Measurements from ENCODE around the gene NMNAT2.
A peak's percentile ranks its signal among the peaks of the same experiment; 100 is the strongest.

Gene NMNAT2

DNA sequence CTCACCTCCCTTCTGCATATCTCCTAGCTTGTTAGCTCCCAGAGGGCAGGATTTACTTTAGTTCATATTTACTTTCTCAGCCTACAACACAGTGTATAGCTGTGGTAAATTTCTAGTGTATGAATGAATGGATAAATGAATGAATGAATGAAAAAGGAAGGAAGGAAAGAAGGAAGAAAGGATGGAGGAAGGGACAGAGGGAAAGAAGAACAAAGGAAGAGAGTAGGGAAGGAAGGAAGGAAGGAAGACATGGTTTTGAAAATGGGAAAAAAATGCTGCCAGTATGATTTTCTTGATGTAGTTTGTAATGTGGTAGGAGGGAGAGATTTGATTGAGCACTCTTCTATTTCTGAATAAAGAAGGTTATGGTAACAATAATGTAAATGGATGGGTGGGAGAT lies 185.1 kb downstream of the NMNAT2 start:
- no peak for DNase-seq

DNA sequence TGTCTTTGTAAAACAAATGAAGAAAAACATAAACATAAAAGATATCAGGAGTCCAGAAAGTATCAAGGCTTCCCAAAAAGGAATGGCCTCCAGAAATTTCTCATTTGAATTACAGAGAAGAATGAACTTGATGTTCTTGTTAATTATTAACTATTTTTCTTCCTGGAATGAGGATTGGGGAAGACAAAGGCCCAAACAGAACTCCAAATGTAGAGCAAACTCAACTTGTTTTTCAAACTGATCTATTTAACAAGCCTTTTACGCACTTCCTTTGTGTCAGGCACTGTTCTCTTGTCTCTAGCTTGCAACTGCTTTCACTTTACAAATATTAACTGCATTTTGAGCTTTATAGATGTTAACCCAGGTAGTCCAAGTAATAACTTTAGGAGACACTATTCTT lies 186.6 kb downstream of the NMNAT2 start:
- DNase-seq, result no peak

DNA sequence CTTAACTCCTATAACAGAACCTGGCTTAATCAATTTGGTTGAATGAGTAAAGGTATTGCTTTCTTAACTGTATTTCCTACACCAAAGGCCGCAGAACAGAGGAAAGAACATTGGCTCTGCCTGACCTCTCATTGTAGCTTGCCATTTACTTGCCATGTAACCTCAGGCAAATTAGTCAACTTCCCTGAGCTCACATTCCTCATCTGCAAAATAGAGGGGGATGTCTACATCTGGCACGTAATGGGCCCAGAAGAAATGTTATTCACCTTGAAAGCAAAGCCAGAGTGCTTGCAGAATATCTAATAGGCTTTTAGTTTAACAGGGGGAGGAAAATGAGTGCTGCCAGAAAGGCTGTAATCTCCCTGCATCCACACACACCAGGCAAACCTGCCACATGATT lies 187.8 kb downstream of the NMNAT2 start:
- DNase-seq, result no peak

DNA sequence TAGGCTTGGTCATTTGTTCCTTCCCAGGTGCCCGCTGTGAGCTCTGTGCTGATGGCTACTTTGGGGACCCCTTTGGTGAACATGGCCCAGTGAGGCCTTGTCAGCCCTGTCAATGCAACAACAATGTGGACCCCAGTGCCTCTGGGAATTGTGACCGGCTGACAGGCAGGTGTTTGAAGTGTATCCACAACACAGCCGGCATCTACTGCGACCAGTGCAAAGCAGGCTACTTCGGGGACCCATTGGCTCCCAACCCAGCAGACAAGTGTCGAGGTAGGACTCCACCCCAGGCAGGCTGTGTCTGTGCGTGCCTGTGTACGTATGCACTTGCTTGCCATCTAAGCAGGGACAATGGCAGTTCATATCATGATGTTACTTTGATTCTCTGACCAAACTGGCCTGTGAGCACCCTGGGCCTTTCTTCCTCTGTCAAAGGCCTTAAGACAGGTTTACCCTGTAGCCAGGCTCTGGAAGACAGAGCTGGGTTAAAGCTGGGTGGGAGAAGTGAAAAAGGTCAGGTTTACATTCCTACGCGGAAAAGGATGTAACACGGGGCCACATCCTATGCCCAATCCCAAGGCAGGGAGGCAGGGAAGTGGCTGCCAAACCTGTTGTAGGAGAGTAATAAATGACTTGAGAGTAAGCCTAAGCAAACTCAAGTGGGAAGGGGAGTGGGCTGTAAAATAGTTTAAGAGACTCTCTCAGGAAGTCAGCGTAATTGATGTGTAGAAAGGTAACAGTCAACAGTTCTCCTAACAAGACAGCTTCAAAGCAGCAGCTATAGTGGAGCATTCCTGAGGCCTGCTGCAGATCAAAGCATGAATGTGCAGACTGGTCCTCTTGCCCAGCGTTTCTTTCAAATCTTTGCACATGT lies 189.6 kb downstream of the NMNAT2 start:
- DNase-seq, result no peak

GRCh38 chr1:183227422-183228346 lies 190.5 kb downstream of the NMNAT2 start:
- DNase-seq, result no peak

DNA sequence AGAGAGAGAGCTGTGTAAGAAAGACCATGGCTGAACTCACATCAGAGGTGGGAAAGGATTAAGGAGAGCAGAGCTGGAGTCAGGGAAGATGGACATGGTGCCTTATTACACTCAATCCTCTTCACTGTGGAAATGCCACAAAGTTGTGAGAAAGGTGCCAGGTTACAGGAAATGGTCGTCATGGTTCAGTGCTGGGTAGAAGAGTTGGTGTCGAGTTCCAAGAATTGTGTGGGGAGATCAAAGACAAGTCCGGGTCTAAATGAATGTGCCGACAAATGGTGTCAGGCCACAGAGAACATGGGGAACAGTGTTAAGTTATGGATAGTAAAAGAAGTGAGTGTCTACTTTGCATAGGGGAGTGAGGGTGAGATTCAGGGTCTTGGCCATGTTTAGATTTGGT lies 191.2 kb downstream of the NMNAT2 start:
- no peak for DNase-seq

DNA sequence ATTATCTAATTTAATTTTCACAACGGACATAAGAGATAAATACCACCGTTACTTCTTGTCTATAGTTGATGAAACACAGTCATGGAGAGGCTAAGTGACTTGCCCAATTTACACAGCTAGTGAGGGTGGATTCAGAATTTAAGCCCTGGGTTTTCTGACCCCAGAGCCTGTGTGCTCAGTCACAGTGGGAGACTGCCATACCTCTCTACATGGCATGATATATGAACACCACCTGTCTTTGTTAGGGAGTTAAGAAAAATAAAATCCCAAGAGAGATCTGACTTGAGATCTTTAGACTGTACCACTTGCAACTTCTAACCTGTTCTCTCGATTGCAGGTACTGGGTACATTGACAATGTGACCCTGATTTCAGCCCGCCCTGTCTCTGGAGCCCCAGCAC lies 191.8 kb downstream of the NMNAT2 start:
- no peak for DNase-seq

DNA sequence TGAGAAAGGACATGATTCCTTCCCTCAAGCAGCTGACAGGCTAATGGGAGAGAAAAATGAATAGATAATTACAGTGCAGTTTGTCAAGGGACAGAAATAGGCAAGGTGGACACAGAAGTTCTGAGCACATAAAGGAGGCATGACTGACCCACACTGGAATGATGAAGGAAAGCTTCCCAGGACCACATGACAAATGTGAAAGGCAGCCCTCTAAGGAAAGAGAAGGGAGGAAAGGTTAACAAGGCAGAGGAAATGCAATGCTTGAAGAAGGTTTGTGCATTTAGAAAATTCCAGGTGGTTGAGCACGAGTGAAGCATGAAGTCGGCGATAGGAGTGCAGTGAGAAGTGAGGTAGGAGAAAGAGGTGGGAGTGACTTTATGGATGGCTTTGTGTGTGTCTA lies 194.7 kb downstream of the NMNAT2 start:
- no peak for DNase-seq

DNA sequence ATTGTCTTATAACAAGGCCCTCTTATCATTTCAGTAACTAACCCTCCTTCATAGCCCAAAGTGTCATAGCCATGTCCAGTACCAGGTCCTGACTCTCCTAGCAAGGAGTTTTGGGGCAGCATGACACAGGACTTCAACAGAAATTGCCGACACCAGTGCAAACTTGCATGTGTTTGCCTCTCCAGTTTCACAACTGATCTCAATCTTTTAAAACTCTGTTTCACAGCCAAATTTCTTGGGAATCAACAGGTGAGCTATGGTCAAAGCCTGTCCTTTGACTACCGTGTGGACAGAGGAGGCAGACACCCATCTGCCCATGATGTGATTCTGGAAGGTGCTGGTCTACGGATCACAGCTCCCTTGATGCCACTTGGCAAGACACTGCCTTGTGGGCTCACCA lies 195.3 kb downstream of the NMNAT2 start:
- DNase-seq, result no peak

- no peak for DNase-seq
Measured at GRCh38 chr1:183219616-183220009, 198.6 kb downstream of the NMNAT2 start.

GRCh38 chr1:183218971-183219615 lies 199.1 kb downstream of the NMNAT2 start:
- DNase-seq, result peak; percentile 12

- no peak for DNase-seq
Measured at GRCh38 chr1:183218027-183218618, 200.1 kb downstream of the NMNAT2 start.

GRCh38 chr1:183215936-183216335 lies 202.2 kb downstream of the NMNAT2 start:
- DNase-seq, result no peak

GRCh38 chr1:183215076-183215720 lies 203.0 kb downstream of the NMNAT2 start:
- DNase-seq, result no peak

GRCh38 chr1:183214021-183214970 lies 203.9 kb downstream of the NMNAT2 start:
- no peak for DNase-seq

DNA sequence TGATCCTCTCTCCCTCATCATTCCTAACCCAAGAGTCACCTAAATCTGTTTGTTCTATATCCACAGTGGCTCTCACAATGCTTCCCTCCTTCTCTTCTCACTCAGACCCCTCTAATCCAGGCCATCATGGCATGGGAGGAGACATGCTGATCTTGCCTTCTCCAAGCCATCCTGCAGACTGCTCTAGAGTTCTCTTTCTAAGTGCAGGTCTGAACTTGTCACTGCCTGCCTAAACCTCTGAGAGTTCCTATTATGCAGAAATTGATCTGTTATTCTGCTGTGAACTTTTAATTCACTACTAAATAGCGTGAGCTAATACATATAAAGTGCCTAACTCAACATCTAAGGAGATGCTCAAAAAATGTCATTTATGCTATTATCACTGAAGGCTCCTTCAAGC lies 205.3 kb downstream of the NMNAT2 start:
- no peak for DNase-seq

DNA sequence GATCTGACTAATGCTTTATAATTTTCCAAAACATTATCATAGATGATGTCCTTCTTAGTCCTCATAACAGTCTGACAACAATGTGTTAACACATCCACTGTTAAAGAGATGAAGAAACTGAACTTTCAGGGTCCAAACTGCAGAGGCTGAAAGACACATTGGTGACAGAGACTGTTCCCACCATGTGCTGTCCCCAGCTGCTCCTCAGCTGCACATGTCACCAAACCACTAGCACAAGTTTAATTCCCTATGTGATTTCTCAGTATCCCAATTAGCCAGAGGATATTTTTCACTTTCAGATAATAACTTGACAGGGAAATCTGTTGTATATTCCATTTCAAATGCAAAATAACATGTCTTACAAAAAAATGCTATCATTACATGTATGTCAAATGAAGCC lies 207.5 kb downstream of the NMNAT2 start:
- DNase-seq, result no peak

- DNase-seq, result no peak
Measured at GRCh38 chr1:183209533-183210158, 208.5 kb downstream of the NMNAT2 start.

DNA sequence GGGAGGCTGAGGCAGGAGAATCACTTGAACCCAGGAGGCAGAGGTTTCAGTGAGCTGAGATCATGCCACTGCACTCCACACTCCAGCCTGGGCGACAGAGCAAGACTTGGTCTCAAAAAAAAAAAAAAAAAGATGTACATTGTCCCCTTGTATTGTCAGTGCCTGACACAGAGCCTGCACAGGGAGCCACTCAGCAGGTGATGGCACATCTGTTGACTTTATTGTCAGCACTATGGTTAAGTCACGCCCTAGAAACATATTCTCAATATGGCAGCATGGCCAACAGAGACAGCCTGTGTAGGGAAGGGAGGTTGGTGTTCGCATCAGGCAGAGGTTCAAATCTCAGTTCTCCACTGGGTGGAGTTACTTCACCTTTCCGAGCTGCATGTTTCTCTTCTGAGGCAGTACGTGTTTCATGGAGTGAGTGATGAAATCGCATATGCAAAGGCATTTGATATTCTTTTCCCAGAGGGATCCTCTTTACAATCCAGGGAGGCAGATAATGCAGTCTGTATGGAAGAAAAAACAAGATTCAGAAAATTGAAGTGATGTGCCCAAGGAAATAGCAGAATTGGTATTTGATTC lies 211.6 kb downstream of the NMNAT2 start:
- no peak for DNase-seq

DNA sequence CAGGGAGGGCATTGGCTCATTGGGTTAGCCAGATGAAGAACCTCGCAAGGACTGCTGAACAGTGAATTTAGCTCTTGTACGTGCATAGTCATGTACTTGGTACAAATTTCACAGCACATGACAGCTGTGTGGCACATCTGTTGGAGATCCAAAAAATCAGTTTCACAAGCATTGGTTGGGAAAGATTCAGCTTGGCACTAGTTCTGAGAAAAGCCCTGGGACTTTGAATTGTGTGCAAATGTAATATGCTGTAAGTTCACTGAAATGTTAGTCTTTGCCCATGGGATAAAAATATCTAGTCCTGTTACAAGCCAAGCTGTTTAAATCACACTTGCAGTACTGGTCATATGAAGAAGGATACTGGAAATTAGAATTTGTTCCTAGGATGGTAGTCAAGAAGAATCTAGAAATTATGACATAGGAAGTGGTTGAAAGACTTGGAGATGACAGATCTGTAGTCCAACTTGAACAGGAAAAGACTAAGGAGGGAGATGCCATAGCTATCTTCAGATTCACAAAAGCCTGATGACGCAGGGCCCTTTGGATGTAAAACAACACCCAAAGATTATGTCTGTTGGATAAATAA lies 212.9 kb downstream of the NMNAT2 start:
- no peak for DNase-seq
